OCI-M2 (cell line): ENCODE measurements around the gene NOTCH1.
"Not testable (repeated sequence)": the region's sequence is repeated elsewhere in the genome, so short reads cannot be mapped to it uniquely, and the experiment has no call there.

Source experiments
- DNase-seq: peaks from one replicate; lab custom pipeline; 2025; ENCODE audit not compliant: unreplicated experiment; lab: John Stamatoyannopoulos, UW

Gene NOTCH1

DNA sequence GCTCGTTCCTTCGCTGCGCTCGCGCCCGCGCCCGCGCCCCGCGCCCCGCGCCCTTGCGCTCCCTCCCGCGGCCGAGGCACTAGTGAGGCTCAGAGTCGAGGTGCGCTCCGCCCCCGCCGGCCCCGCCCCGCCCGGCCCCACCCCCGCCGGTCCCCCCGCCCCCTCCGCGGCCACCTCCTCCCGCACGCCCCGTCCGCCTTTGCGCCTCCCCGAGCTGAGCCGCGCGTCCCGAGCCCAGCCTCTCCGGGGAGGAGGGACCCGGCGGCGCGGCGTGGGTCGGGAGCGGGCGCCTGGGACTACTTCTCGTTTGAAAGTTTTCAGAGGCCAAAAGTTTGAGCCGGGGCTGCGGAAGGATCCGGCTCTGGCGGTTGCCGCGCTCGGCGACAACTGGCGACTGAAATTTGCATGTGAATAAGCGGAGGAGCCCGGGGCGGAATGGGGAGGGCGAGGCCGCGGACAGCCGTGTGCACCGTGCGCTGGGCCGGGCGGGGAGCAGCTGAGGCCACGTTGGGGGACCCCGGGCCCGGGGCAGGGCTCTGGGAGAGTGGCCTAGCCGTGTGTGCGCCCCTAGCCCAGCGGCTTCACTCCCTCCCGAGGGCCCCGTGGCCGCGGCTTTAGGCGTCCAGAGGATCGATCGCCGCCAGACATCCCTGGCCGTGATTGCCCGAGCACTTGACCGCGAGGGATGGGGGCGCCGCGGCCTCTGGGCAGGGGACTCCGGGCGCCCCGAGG lies at the start of gene NOTCH1:
NOTCH1 (minus strand) TSS at position 84 of the 732 bp plus-strand sequence. CDS start 262 bp downstream, outside the sequence.
- no peak for DNase-seq

DNA sequence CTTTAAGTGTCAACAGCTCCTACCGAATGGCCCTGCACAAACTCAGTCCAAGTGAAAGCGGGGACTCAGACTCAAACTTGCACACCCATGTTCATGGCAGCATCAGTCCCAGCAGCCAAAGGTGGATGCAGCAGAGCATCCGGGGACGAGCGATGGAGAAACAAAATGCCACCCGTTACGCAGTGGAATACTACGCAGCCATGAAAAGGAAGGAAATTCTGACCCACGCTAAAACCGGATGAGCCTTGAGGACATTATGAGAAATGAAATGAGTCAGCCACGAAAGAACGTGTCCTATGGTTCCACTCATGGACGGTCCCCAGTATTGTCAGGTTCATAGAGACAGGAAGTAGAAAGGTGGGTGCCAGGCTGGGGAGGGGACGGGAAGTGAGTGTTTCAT lies 48.6 kb upstream of the NOTCH1 start:
- DNase-seq: no peak

DNA sequence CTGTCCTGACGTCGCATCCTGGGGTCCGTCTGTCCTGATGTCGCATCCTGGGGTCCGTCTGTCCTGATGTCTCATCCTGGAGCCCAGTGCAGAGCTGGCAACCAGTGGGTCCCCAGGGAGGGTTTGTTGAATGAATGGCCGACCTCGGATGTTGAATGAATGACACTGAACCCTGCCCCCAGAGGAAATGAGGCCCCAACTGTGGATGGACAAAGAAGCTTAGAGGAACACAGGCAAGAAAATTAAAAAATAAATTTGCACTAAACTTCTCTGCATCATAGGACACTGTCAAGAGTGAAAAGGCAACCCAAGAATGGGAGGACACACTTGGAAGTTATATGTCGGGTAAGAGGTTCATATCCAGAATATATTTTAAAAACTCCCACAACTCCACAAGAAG lies 47.7 kb upstream of the NOTCH1 start:
- DNase-seq: no peak

DNA sequence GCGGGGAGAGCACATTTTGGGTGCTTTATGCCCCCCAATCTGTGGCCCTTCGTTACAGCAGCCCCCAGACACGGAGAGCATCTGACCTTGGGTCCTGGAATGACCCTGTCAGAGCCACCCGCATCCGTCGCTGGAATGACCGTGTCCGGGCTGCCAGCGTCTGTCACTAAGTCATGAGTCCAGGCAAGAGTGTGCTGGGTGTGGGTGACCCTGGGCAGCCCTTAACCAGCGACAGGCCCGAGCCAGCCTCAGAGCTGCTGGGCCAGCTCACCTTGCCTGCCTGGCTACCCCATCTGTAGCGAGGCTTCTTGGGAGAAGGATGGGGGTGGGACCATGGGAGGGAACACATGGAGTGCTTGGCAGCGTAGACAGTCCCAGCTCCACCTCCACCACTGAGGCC lies 46.8 kb upstream of the NOTCH1 start:
- DNase-seq: no peak

DNA sequence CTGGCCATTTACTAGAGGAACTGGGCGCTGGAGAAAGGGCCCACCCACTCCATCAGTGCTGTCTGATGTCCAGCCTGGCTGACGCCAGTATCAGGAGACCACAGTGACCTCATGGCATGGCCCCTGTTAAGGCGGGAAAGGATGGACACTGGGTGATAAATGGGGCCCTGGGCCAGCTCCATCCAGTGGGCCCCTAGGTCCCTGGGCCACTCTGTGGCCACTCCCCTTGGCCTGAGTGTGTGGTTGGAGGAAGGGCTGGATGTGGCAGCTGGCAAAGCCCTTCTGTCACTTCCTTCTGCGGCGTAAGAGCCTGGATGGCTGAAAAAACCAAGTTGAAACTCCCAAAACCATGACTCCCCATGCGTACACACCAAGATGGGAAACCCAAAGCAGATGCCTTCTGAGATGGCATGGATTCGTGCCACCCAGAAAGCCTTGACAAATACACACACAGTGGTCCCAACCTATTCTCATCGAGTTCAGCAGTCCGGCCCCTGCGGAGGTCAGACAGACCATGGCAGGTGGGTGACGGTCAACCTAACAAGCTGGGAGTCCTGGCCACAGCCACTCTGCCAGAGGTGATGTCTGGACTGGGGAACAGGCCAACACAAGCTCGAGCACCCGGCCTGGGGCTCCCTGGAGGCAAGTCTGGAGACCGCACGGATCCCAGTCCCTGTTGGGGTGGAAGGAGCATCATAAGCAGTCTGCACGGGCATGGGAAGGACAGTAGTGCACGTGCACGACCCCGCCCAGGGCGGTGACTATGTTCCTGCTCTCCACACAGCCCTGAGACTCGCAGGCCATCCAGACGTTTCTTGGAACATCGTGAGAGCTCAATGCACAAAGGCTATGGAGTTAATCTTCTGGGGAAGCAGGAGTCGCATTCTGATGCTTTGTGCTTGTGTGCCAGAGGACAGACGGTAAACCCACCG lies 45.2 kb upstream of the NOTCH1 start:
- DNase-seq: no peak

DNA sequence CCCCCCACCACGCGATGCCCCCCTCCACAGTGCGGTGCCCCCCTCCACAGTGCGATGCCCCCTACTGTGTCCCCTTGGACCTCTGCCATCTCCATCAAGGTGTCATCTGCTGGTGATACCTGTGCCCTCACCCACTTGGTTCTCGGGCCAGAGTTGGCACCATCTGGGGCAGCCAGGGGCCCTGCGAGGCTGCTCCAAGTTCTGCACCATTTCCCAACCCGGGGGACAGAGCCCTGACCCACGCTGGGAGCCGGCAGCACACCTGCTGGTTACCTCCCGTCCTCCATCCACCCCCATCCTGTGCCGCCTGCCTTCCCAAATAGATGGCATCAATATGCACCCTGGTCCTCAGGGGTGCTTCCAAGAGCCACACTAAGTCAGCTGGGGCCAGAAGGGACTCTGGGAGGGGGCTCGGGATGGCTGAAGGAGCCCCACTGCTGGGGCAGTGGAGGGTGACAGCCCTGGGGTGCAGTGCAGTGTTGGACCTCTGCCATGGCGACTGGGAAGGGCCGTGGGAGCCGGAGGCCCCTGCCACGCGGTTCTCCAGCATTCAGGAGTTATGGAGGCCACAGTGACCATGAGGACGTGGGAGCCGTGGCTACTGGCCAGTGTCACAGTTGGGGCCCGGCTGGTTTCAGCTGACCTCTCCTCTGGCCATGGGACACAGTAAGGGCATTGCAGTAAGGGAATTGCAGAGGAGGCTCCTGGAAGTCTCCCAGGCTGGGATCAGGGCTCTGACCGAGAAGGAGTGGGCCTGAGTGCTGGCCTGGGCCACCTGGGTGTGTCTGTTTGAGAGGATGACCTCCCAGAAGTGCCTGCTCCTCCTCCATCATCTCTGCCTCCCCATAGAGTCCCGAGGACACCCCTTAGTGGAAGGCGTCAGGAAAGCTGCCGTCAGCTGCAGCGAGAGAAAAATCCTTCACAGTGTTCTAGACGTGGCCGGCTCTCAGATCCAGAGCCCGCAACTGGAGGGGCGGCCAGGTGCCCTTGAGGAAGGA lies 44.2 kb upstream of the NOTCH1 start:
- no peak for DNase-seq

DNA sequence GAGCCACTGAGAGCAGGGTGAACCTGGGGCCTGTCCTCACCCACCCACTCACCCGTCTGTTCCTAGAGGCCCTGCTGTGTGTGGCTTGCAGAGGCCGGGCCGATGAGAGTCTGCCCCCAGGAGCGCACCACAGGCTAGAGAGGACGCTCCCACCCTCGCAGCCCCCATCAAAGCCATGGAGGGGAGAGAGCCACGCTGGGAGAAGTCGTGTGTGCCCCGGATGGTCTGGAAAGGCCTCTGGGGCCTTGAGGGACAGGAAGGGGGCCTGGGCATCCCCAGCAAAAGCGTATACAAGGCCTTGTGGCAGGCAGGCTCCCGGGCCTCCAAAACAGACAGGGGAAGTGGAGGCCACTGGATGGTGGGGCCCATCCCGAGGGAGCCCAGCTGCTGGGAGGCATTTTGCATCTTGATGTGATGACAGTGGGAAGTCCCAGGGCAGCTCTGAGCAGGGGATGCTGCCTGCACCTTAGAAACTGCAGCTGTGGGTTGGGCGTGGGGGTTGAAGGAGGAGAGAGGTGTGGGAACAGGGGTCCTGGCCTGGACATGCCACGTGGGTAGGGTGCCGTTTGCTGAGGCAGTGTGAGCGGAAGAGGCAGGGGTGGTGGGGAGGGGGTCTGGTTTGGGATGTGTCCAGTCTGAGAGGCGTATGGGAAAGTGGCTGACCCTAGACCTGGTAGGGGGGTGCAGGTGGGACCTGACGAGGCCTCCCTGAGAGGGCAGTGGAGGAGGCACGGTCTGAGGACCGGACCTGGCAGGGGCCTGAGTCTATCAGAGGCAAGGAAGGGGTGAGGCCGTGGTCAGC lies 43.0 kb upstream of the NOTCH1 start:
- no peak for DNase-seq

DNA sequence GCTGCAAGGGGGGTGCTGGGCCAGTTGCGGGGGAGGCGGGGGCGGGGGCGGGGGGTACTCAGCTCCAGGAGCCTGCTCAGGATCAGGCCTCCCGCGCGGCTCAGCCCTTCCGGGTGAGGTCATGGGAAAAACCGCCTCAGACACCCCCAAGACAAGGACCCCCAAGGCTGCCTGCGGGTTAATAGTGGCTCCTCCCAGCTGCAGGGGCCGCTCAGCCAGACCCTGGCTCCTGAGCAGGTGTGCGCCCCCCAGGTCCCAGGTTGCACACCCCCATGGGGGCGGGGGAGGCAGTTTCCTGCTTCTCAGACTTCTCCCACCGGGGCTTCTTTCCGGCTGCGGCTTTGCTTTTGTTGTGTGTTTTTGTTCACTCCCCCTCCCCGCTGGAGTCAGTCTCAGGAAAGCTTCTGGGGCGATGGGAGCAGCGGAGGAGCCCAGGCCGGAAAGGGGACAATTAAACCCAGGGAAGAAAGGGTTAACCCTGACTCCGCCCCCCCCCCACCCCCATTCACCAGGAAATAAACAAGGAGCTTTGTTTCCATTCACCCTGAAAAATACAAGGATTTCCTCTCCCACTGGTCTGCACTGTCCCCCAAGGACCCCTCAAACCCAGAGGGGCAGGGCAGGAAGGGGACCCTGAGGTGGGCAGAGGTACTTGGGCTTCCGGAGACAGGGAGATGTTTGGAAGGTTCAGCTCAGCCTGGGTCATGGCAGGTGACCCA lies 42.3 kb upstream of the NOTCH1 start:
- DNase-seq: no peak

DNA sequence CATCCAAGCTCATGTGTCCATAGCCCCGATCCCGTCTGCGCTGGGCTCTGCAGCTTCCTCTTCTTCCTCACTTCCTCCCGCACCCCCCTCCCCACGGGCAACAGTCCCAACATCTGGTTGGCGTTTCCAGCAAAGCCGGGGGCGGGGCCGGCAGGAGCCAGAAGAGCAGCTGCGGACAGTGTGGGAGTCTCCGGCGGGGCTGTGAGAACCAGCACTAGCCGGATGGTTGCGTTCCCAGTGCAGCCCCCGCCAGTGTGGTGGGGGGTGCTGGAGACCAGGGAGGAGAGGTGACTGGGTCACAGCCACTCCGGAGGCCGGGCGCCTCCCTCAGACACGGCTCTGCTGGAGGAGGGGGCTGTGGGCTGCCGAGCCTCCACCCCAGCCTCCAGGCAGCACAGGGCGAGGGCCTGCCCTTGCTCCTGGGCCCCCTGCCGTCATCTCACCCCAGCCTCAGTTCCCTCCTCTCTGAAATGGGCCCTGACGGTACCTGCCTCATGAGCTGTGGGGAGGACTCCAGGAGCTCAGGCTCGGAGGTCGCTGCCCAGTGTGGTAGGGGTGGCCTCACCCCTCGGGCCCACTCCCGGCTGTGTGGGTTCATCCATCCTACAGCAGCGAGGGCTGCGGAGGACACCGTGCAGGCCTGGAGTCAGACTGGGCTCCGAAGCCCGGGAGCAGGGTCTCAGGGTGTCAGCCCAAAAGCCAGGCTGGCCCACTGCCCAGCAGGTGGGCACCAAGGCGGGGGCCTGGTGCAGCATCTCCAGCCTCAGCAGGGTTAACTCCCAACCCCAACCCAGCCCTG lies 41.5 kb upstream of the NOTCH1 start:
- no peak for DNase-seq

DNA sequence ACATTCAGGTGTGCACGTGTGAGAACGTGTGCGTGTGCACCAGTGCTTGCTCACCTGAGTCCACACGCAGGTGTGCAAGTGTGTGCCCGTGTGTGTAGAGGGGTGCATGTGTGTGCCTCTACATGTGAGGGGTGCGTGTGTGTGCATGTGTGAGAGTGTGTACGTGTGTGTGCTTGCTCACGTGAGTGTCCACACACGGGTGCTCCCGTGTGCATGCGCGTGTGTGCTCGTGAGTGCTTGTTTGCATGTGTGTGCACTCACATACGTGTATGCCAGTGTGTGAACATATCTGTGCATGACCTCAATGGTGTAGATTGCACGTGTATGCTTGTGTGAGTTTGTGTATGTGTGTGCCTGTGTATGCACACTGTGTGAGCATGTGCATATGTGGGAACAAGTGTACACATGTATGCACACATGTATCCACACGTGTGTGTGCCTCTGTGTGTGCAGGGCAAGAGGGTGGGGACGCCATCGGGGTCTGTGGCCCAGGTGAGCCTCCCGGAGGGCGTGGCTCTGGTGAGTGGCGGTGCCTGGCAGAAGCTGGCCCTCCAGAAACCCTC lies 40.6 kb upstream of the NOTCH1 start:
- DNase-seq: no peak

DNA sequence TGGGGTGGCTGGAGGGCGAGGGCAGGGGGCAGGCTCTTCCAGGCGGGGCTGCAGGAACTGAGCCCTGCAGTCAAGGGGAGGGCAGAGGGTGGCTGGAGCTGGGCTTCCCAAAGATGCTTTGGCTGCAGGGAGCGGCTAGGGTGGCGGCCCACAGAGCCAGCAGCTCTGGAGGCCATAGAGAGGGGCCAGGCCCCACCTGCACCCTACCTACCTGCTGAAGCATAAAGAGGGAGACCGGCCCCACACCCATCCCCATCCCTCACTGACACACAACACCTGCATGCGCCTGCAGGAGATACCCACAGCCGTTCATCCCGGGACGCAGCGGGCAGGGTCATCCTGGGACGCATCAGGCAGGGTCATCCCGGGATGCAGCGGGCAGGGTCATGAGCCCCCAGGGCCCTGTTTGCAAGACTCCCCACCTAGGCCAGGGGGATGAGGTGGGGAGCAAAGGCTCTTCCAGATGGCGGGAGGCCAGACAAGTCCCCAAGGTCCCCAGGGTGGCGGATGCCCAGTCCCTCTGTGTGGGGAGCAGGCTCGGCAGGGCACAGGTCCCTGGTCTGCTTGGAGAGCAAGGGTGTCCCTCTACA lies 39.8 kb upstream of the NOTCH1 start:
- DNase-seq: no peak

DNA sequence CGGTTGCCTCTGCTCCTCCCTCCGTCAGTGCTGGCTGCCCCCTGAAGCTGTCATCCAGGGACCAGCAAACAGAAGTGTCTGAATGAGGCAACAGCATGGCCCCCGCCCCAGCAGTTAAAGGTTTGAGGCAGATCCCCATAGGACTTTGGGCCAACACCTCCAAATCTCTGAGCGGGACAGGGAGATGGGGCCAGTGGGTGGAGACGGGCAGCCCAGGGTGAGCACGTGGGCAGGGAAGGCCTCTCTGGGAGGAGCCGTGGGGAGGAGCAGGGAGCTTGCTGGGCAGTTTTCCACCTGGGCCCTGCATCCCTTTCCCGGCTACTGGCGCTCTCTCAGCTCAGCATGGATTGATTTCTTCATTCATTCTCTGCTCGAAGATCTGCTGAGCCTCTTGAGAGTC lies 39.1 kb upstream of the NOTCH1 start:
- no peak for DNase-seq

DNA sequence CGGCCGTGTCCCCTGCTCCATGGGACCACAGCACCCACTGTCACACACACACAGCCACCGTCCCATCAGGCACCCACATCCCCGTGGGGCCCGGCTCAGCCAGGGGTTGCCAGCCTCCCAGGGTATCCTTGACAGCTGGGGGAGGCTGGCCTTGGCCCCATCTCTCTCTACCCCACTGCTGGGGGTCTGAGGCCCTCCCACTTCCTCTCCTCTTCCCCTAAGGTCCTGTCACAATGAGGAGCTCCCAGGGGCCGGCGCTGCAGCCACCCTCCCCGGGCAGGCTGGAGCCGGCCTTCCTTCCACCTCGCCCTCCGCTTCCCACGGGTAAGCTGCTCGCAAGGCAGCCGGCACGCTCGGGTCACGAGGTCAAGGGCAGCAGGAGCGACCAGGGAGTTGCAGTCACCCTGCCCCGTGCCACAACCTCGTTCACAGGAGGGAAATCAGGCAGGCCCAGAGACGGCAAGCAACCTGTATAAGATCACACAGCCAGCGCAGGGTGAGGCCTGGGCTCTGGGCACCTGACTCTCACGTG lies 38.6 kb upstream of the NOTCH1 start:
- no peak for DNase-seq

DNA sequence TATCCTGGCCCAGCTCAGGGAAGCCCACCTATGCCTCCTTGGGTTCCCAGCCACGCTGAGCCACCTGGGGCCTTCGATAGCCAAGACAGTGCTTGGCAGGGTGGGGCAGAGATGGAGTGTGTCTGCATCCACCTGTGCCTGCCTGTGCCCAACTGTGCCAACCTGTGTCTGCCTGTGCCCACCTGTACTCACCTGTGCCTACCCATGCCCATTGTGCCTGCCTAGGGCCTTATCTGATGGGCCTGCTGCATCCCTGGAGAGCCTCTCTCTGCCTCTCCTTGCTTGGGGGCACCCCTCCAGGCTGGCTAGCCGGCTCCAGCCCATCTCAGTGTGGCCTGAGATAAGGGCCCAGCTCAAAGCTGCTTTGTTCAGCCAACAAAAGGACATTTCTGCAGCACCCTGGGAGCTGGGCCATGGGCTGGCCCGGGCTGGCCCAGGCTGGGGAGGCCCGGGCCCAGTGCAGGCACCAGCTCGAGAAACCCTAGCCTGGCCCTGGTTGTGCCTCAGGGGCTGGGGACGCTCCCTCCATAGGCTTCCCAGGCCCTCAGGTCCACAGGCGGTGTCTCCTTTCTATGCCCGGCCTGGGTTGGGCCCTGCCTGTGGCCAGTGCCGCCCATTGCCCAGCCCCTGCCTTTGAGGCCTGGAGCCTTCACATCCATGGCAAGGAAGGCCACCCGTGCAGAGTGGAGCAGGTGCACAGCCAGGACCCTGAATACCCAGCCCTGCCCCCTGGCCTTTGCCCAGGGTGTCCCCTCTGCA lies 37.3 kb upstream of the NOTCH1 start:
- DNase-seq: no peak

DNA sequence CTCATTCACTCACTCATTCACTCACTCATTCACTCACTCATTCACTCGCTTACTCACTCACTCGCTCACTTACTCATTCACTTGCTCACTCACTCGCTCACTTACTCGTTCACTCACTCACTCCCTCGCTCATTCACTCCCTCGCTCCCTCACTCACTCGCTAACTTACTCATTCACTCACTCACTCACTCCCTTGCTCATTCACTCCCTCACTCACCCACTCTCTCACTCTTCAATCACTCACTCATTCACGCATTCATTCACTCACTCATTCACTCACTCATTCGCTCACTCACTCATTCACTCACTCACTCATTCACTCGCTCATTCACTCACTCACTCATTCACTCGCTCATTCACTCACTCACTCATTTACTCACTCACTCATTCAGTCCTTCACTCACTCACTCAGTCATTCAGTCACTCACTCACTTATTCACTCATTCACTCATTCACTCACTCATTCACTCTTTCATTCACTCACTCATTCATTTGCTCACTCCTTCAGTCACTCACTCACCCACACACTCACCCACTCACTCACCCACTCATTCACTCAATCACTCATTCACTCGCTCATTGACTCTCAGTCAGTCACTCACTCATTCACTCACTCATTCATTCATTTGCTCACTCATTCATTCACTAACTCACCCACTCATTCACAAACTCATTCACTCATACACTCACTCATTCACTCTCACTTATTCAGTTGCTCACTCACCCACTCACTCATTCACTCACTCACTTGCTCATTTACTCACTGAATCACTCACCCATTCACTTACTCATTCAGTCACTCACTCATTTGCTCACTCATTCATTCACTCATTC lies 36.0 kb upstream of the NOTCH1 start:
- DNase-seq: no peak

DNA sequence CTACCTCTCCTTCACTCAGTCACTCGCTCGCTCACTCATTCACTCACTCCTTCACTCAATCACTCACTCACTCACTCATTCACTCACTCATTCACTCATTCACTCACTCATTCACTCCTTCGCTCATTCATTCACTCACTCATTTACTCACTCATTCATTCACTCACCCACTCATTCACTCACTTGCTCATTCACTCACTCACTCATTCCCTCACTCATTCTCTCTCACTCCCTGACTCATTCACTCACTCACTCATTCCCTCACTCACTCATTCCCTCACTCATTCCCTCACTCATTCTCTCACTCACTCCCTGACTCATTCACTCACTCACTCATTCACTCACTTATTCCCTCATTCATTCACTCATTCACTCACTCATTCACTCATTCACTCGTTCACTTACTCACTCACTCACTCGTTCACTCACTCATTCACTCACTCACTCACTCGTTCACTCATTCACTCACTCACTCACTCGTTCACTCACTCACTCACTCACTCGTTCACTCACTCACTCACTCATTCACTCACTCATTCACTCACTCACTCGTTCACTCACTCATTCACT lies 33.9 kb upstream of the NOTCH1 start:
- DNase-seq: not testable (repeated sequence)
